GM12878 (cell line): ENCODE data around the gene CORO2B.

Source experiments
- BMI1 ChIP-seq: fragments of 450-650 bp; IDR thresholded peaks from 2 replicates; pipeline ENCODE4 v1.6.1; 2016; ENCODE audit warnings: mild to moderate bottlenecking, moderate library complexity, borderline replicate concordance
- CTCF ChIP-seq, 3 experiments: IDR thresholded peaks in 2 of 3; conservative IDR thresholded peaks in 1 of 3; 2 replicates each; pipeline ENCODE4 v1.5.1; 2011; ENCODE audit warnings: low read depth in 3 of 3, low read length in 3 of 3, mild to moderate bottlenecking in 3 of 3, control low read depth in 2 of 3, moderate library complexity in 2 of 3, inconsistent platforms in 1 of 3, mixed read lengths in 1 of 3; ENCODE audit not compliant: control insufficient read depth in 2 of 3, insufficient read depth in 1 of 3; ENCODE audit errors: extremely low read depth in 1 of 3
- JUND ChIP-seq: IDR thresholded peaks from 2 replicates; pipeline ENCODE4 v1.6.1; 2012; ENCODE audit warnings: low read depth, mild to moderate bottlenecking, low read length, improper control_type of control experiment, moderate library complexity
- NFYA ChIP-seq: IDR thresholded peaks from 2 replicates; pipeline ENCODE4 v1.6.1; 2011; ENCODE audit warnings: low read depth, mild to moderate bottlenecking, low read length, improper control_type of control experiment, borderline replicate concordance
- PAX8 ChIP-seq: fragments of 450-650 bp; IDR thresholded peaks from 2 replicates; pipeline ENCODE4 v1.6.1; 2017; ENCODE audit warnings: mild to moderate bottlenecking, moderate library complexity

GRCh38 chr15:68655686-68656437, 77.1 kb downstream of the CORO2B start:
- TF ChIP-seq NFYA: no peak
- TF ChIP-seq PAX8: no peak
- TF ChIP-seq CTCF (IDR thresholded peaks at IDR 0.05 in 2 of 3, conservative IDR thresholded peaks at IDR 0.05 in 1 of 3; ENCODE audit: control insufficient read depth in 2 of 3, extremely low read depth in 1 of 3, insufficient read depth in 1 of 3, low read depth in 3 of 3, low read length in 3 of 3): no peak
- TF ChIP-seq BMI1: no peak
- no peak for TF ChIP-seq JUND
